GM12872 (cell line): ENCODE measurements around the gene METRN.

Experiments
- TF ChIP-seq, protein P1 (sequence below): IDR thresholded peaks from 3 replicates; pipeline ENCODE4 v1.5.1; 2011; ENCODE audit warnings: low read depth, mild to moderate bottlenecking, low read length, moderate library complexity; ENCODE audit not compliant: insufficient read depth

The METRN gene

DNA sequence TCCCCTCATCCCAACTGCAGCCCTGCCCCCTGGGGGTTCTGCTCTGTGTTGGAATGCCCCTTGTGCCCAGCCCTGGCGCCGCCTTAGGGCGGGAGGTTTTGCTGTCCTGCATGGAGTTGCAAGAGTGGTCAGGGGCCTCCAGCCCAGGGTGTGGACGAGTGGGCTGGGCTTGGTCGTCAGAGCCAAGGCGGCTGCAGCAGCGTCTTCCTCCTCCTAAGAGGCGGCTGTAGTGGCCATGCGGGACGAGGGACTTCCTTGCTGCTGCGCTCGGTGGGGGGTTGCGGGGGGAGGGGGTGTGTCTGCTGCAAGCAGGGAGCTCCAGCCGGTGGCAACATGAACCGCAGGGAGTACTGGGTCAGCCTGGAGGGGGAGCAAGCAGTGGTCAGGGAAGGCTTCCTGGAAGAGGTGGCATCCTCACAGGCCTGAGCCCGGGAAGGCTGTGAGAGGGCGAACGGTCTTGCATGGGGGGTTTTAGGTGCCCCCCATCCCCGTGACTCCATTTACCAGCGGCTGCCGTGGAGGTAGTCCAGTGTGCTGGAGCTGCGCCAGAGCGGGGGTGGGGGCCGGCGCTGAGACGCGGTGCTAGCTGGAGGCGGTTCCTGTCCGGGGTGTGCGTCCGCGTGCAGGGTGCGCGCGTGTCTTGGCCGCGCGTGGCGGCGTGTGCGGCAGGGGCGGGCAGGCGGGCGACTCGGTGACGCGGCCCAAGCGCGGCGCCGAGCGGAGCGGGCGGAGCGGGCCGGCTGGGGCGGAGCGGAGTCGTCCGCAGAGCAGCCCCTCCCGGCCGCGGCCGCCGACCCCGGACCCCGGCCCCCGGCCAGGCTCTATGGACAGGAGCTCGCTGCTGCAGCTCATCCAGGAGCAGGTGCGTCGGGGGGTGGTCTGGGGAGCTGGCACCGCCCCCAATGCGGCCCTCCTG, 39.7 kb upstream of the METRN start, which contains the start of gene RHBDL1:
Gene RHBDL1 (plus strand): TSS at position 704 of the 916 bp plus-strand sequence. CDS start 120 bp downstream, at position 824.
- TF ChIP-seq, protein P1, sequence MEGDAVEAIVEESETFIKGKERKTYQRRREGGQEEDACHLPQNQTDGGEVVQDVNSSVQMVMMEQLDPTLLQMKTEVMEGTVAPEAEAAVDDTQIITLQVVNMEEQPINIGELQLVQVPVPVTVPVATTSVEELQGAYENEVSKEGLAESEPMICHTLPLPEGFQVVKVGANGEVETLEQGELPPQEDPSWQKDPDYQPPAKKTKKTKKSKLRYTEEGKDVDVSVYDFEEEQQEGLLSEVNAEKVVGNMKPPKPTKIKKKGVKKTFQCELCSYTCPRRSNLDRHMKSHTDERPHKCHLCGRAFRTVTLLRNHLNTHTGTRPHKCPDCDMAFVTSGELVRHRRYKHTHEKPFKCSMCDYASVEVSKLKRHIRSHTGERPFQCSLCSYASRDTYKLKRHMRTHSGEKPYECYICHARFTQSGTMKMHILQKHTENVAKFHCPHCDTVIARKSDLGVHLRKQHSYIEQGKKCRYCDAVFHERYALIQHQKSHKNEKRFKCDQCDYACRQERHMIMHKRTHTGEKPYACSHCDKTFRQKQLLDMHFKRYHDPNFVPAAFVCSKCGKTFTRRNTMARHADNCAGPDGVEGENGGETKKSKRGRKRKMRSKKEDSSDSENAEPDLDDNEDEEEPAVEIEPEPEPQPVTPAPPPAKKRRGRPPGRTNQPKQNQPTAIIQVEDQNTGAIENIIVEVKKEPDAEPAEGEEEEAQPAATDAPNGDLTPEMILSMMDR, result no peak

DNA sequence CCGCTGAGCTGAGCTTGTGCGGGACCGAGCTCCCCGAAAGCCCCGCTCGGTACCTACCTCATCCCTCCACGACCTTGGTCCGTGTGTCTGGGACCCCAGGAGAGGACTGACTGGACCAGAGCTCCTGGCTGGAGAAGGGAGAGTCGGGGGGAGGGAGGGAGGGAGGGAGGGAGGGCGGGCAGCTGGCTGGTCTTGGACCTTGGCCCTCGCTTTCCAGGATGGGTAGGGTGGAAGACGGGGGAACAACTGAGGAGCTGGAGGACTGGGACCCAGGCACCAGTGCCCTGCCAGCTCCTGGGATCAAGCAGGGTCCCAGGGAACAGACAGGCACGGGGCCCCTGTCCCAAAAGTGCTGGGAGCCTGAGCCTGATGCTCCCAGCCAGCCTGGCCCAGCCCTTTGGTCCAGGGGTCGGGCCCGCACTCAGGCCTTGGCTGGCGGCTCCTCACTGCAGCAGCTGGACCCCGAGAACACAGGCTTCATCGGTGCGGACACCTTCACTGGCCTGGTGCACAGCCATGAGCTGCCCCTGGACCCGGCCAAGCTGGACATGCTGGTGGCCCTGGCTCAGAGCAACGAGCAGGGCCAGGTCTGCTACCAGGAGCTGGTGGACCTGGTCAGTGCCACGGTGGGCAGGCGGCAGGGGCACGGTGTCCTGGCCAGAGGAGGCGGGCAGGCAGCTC, 38.9 kb upstream of the METRN start:
- TF ChIP-seq, protein P1, result no peak

DNA sequence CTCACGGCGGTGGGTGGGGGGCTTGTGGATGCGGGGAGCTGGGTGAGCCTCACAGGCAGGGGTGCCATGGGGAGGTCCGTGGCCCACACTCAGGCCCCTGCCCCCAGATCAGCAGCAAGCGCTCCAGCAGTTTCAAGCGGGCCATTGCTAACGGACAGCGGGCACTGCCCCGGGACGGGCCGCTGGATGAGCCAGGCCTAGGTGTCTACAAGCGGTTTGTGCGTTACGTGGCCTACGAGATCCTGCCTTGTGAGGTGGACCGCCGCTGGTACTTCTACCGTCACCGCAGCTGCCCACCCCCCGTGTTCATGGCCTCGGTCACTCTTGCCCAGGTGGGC, 38.4 kb upstream of the METRN start:
- TF ChIP-seq, protein P1, result no peak

DNA sequence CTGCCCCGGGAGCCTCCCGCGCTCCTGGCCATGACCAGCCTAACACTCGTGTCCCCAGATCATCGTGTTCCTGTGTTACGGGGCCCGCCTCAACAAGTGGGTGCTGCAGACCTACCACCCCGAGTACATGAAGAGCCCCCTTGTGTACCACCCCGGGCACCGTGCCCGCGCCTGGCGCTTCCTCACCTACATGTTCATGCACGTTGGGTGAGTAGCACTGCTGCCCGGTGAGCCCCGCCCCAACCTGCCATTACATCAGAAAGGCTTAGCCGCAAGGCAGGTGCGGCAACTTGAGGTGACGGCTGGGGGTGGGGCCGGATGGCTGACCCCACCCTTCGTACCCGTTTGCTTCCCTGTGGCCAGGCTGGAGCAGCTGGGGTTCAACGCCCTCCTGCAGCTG, 38.0 kb upstream of the METRN start:
- TF ChIP-seq, protein P1, result no peak

DNA sequence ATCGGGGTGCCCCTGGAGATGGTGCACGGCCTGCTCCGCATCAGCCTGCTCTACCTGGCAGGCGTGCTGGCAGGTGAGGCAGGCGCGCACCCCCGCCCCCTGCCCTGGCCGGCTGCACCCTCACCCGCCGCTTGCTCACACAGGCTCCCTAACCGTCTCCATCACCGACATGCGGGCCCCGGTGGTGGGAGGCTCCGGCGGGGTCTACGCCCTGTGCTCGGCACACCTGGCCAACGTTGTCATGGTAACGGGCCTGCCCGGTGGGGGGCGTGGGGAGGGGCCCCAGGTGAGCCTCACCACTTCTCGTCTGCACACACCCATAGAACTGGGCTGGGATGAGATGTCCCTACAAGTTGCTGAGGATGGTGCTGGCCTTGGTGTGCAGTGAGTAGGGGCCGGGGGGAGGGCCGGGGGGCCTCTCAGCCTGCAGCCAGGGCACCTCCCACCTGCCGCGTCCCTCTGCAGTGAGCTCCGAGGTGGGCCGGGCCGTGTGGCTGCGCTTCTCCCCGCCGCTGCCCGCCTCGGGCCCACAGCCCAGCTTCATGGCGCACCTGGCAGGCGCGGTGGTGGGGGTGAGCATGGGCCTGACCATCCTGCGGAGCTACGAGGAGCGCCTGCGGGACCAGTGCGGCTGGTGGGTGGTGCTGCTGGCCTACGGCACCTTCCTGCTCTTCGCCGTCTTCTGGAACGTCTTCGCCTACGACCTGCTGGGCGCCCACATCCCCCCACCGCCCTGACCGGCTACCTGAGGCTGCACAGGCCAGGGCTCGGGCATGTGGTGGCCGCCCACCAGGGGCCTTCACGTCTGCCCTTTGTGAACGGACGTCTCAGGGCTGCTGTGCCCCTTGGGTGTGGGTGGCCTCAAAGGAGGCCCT, 37.4 kb upstream of the METRN start:
- TF ChIP-seq, protein P1, result no peak

DNA sequence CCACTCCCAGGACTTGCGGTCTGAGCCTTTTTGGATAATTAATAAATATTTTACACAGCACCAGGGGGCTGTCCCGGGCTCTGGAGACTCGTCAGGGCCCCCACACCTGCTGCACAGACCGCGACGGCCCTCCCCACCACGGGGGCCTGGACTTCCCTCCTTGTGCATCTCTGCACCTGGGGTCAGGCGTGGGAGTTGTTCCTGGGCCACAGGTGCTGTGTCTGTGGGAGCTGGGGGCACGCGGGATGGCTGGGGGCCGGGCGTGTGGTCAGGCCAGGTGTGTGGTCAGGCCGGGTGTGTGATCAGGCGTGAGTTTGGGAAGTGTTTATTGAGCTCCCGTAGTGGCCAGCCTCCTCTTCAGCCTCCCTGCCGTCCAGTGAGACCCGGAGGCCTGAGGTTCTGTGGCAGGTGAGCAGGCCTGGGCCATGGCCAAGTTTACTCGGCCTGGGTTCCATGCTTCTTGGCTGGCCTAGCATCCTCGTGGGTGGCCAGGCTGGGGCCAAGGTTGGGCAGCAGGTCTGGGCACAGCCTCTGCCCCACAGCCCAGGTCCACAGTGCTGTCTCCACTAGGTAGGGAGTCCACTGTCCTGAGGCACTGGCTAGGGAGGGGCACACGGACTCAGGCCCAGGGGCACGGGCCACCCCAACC, 36.6 kb upstream of the METRN start:
- TF ChIP-seq, protein P1, result no peak
